Activated CD8-positive, alpha-beta memory T cell treated with anti-CD3 and anti-CD28 coated beads for 36 hours (primary cell): ENCODE results near the gene SERPINB6. TPM values are rescaled to one million over a fixed set of nuclear protein-coding genes. Genes with fewer than 3 reads are reported as not detected.
"Not testable (repeated sequence)": the region's sequence is repeated elsewhere in the genome, so short reads cannot be mapped to it uniquely, and the experiment has no call there.

Experiments used
- CTCF ChIA-PET: fragments of 350-600 bp; sonication (Branson Sonifier 250); formaldehyde crosslinking; loops from one replicate; lab custom pipeline; 2021; ENCODE audit warnings: antibody characterized with exemption; lab: Charles Lee
- POLR2A ChIA-PET: fragments of 350-600 bp; sonication (Branson Sonifier 250); formaldehyde crosslinking; loops from one replicate; lab custom pipeline; 2021; ENCODE audit warnings: antibody characterized with exemption; lab: Charles Lee
- total RNA-seq, 2 experiments: library from RNA; stranded (reverse); gene quantifications; one replicate each; pipeline ENCODE4 v1.2.3, GENCODE V29; 2021

The SERPINB6 gene
- total RNA-seq = 10 to 100 TPM; 72.1 to 72.8 TPM

- ChIA-PET CTCF (interaction anchor here (0.6 to 1.6 kb wide), 4 partner anchors 12 to 109 kb away, joined by 3 to 11 read pairs (median 4); no protein-coding TSS in a partner anchor), POLR2A (interaction anchor here (0.6 to 1.6 kb wide), 5 partner anchors 18 to 132 kb away, joined by 4 to 21 read pairs (median 7); no protein-coding TSS in a partner anchor)
Observed at GRCh38 chr6:2971420-2972218, at the start of gene SERPINB6. SERPINB6 (minus strand) TSS chr6:2971567; CDS start chr6:2959332, 12,235 bp downstream.

DNA sequence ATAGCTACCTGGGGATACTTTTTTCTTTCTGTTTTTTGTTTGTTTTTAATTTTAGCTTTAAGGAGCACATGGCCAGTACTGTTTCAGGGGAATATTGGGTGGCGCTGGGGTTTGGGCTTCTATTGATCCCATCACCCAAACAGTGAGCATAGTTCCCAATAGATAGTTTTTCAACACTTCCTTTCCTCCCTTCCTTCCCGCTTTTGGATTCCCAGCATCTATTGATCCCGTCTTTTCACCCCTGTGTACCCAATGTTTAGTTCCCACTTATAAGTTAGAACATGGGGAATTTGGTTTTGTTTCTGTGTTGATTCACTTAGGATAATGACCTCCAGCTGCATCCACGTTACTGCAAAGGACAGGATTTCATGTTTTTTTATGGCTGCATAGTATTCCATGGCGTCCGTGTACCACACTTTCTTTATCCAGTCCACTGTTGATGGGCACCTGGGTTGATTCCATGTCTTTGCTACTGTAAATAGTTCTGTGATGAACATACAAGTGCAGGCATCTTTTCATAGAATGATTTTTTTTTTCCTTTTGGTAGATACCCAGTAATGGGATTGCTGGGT, 48.5 kb upstream of the SERPINB6 start:
- ChIA-PET CTCF (no interaction called here), POLR2A (no interaction called here)

DNA sequence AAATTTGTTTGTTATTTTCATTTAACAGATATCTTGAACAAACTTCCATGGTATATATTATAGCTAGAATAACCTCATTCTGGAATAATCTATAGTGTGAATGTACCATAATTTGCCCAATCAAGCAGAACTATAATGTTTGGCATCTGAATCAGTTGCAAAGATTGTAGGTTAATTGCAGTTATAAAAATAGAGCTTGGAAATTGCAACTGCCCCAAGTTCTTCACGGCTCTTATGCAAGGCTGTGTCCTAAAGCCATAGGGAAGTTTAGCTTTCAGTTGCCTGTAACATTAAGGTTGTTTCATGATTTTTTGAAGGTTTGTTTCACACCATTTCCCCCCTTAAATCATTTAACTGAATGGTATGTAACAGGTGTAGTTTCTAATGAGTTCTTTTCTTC, 47.7 kb upstream of the SERPINB6 start:
- ChIA-PET CTCF (no interaction called here), POLR2A (no interaction called here)

- POLR2A ChIA-PET = no interaction called here
- CTCF ChIA-PET = no interaction called here
Observed at GRCh38 chr6:3017304-3017703, 45.9 kb upstream of the SERPINB6 start.

- ChIA-PET CTCF (no interaction called here), POLR2A (interaction anchor here (0.6 kb wide), 1 partner anchor 289 kb away, joined by 4 read pairs; no protein-coding TSS in a partner anchor)
Observed at GRCh38 chr6:3016473-3017280, 45.3 kb upstream of the SERPINB6 start.

GRCh38 chr6:3015144-3015543, 43.8 kb upstream of the SERPINB6 start:
- CTCF ChIA-PET = interaction anchor here (1.4 kb wide), 1 partner anchor 11 kb away, joined by 5 read pairs; no protein-coding TSS in a partner anchor
- POLR2A ChIA-PET = no interaction called here

GRCh38 chr6:3014675-3015066, 43.3 kb upstream of the SERPINB6 start:
- ChIA-PET CTCF (interaction anchor here (1.4 kb wide), 1 partner anchor 11 kb away, joined by 5 read pairs; no protein-coding TSS in a partner anchor), POLR2A (no interaction called here)

DNA sequence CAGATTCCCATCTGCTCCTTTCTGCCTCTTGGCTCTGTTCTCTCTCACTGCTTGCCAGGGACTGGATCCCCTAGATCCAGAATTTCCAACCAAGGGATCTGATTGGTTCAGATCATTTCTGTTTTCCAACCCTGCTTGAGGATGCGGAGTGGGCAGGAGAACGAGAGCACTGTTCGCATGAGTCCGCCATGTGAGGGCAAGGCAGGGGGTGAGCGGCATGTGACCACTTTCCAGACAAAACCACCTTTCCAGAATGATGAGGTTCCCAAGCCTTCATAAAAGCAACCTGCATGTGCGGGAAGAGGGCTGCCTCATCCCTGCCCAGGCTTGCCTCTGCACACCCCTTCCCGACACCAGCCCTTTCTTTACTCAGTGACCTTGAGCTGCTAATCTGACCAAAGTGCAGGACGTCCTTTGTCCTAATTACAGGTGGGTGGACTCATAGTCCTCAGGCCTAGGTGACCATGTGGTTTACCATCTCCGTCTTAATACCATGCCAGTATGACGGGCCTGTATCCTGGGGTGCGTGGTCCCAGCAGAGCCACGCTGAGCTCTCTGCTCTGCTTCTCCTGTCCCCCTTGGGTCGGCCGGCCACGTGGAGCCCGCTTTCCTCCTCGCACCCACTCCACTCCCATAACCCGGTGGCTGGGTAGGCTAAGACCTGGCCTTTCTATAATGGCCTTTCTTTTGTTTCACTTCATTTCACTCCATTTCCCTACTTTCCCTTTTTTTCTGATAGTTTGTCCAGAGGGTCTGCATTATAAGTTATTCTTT, 42.7 kb upstream of the SERPINB6 start:
- POLR2A ChIA-PET = interaction anchor here (0.6 kb wide), 1 partner anchor 27 kb away, joined by 5 read pairs; no protein-coding TSS in a partner anchor
- CTCF ChIA-PET = no interaction called here

DNA sequence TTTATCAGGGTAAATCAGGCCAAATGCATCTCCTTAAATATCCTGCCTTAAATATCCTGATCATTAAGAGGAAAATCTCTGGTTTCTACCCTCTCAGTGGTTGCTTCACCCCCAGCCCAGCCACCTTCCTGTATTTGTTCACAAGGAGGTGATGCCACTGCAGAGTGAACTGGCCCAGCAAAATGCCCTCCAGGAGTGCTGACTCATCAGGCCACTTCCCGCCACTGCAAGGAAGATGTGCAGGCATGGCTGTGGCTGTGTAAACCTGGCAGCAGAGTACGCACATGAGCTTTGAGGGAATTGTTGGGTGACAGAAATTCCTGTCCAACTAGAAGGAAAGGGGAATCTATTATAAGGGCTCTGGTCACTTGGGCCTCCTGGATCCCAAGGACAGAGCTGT, 42.1 kb upstream of the SERPINB6 start:
- CTCF ChIA-PET = no interaction called here
- POLR2A ChIA-PET = interaction anchor here (0.6 kb wide), 1 partner anchor 26 kb away, joined by 5 read pairs; no protein-coding TSS in a partner anchor

DNA sequence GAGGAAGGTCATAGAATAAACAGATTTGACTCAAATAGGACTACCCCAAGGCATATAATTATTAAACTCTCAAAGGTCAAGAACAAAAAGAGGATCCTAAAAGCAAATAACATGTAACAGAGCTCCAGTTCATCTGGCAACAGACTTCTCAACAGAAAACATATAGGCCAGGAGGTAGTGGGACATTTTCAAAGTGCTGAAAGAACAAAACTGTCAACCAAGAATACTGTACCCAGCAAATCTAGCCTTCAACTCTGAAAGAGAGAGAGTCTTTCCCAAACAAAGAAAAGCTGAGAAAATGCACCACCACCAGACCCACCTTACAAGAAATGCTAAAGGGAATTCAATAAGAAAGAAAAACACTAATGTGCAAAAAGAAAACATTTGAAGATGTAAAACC, 40.2 kb upstream of the SERPINB6 start:
- ChIA-PET POLR2A (no interaction called here), CTCF (interaction anchor here (0.6 kb wide), 1 partner anchor 45 kb away, joined by 4 read pairs; no protein-coding TSS in a partner anchor)

DNA sequence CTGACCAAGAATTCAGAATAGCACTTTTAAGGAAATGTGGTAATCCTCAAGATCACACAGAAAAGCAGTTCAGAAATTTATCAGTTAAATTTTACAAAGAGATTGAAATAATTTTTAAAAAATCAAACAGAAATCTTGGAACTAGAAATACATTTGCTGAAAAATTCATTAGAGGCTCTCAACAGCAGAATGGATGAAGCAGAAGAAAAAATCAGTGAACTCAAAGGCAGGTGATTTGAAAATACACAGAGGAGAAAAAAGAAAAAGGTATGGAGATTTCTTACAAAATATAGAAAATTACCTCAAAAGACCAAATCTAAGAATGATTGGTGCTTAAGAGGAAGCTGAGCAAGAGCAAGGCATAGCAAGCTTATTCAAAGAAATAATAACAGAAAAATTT, 39.8 kb upstream of the SERPINB6 start:
- CTCF ChIA-PET = interaction anchor here (0.6 kb wide), 1 partner anchor 45 kb away, joined by 4 read pairs; no protein-coding TSS in a partner anchor

DNA sequence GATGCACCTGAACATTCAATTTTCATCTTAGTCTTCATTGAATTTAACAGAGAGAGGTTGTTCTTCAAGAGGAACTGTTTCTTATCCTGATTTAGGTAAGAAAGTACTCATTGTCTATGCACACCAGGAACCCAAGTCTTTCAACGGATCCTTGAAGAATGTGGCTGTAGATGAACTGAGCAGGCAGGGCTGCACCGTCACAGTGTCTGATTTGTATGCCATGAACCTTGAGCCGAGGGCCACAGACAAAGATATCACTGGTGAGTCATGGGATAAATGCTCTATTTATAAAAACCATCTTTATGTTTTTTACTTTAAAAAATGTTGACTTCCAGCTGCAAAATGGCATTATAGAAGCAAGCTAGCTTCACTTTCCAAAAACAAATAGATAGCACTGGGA, 38.6 kb upstream of the SERPINB6 start:
- CTCF ChIA-PET = no interaction called here
- POLR2A ChIA-PET = no interaction called here

More for the DNA sequence above, 39.8 kb upstream of the SERPINB6 start:
- POLR2A ChIA-PET = no interaction called here

DNA sequence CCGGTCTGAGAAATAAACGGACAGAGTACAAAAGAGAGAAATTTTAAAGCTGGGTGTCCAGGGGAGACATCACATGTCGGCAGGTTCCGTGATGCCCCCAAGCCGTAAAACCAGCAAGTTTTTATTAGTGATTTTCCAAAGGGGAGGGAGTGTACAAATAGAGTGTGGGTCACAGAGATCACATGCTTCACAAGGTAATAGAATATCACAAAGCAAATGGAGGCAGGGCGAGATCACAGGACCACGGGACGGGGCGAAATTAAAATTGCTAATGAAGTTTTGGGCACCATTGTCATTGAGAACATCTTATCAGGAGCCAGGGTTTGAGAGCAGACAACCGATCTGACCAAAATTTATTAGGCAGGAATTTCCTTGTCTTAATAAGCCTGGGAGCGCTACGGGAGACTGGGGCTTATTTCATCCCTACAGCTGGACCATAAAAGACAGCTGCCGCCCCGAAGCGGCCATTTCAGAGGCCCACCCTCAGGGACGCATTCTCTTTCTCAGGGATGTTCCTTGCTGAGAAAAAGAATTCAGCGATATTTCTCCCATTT, 37.4 kb upstream of the SERPINB6 start:
- POLR2A ChIA-PET, CTCF ChIA-PET: not testable (repeated sequence)

DNA sequence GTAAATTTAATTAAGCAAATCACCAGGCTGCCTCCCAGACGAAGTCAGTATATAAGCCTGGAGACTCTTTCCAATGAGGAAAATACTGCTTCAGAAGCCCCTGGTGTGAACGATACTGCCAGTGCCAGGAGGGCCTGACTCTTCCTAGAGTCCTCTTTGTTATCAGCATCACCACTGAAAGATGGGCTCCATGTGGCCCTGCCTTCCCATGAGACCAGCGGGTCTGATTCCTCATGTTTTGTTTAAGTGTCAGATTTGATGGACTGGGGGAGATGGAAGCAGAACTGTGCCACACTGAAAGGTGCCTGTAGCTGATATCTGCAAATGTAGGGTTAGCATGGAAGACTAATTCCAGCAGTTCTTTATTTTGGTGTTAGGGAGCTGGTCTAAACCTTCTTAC, 36.2 kb upstream of the SERPINB6 start:
- ChIA-PET POLR2A (no interaction called here), CTCF (no interaction called here)

DNA sequence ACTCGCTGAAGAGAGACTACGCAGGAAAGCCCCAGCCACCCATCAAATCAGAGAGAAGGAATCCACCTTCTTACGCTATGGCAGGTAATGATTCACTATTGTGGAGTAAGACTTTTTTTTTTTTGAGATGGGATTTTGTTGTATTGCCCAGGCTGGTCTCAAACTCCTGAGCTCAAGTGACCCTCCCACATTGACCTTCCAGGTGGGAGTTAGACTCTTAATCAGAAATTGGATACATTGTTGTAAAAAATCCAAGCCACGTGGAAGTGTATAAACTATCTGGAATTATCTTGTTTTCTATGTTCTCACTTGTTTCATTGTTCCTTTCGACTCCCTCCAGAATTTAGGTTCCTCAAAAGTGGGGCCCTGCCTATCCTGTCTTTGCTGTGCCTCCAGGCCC, 35.1 kb upstream of the SERPINB6 start:
- POLR2A ChIA-PET = no interaction called here

DNA sequence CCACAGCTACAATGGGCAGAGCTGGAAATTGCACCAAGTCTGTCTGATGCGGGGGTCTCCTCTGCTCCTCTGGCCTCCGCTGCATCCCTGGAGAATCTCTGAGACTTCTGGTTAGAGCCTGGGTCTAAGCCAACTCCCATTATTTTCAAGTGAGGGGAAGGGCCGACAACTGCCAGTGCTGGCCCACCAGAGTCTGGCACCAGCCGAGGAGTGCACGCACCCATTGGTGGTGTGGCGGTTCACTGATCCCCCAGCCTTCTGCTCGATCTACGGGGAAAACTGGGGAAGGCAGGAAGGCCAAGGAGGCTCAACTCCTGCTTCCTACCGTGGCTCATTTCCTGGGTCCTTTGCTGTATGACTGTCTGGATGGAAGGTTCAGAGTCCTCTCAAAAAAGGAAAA, 34.5 kb upstream of the SERPINB6 start:
- ChIA-PET CTCF (no interaction called here), POLR2A (no interaction called here)

More for the DNA sequence above, 35.1 kb upstream of the SERPINB6 start:
- CTCF ChIA-PET = no interaction called here

GRCh38 chr6:3005077-3005476, 33.7 kb upstream of the SERPINB6 start:
- POLR2A ChIA-PET = no interaction called here
- CTCF ChIA-PET = no interaction called here

- ChIA-PET CTCF (interaction anchor here (1.3 kb wide), 1 partner anchor 54 kb away, joined by 3 read pairs; no protein-coding TSS in a partner anchor), POLR2A (interaction anchor here (0.7 kb wide), 1 partner anchor 26 kb away, joined by 4 read pairs; no protein-coding TSS in a partner anchor)
Observed at GRCh38 chr6:3003226-3003625, 31.9 kb upstream of the SERPINB6 start.
